ENCODE results near the gene SYDE1.

DNA sequence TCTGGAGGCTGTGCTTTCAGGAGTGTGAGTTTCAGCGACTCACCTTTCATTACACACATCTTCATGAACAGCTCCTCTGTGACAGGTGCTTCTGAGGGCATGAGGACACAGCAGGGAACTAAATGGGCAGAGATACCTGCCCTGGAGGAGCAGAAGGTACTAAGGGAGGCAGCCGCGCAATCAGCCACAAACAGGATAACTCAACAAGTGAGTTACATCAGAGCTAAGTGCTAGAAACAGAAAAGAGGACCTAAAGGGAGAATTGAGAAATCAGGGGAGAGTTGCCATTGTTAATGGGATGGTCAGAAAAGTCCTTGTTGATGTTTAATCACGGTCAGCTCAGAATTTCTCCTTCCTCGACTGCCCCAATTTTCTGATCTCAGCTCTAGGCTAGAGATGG lies 42.5 kb downstream of the SYDE1 start:
- no peak for TF ChIP-seq USF2 (CRISPR knock-in tag; IDR thresholded peaks at IDR 0.05)
- TF ChIP-seq, protein P1, sequence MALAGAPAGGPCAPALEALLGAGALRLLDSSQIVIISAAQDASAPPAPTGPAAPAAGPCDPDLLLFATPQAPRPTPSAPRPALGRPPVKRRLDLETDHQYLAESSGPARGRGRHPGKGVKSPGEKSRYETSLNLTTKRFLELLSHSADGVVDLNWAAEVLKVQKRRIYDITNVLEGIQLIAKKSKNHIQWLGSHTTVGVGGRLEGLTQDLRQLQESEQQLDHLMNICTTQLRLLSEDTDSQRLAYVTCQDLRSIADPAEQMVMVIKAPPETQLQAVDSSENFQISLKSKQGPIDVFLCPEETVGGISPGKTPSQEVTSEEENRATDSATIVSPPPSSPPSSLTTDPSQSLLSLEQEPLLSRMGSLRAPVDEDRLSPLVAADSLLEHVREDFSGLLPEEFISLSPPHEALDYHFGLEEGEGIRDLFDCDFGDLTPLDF (CRISPR knock-in tag; IDR thresholded peaks at IDR 0.05), result no peak
- TF ChIP-seq NR1H2 (CRISPR knock-in tag; IDR thresholded peaks at IDR 0.05), result no peak
- TF ChIP-seq ATF2 (CRISPR knock-in tag; IDR thresholded peaks at IDR 0.05; ENCODE audit: borderline replicate concordance, low read depth), result no peak
- no peak for TF ChIP-seq ELF4 (CRISPR knock-in tag; IDR thresholded peaks at IDR 0.05; ENCODE audit: low read depth)
- TF ChIP-seq STAT6 (CRISPR knock-in tag; conservative IDR thresholded peaks at IDR 0.05; ENCODE audit: low read depth), result no peak
- TF ChIP-seq, protein P2, sequence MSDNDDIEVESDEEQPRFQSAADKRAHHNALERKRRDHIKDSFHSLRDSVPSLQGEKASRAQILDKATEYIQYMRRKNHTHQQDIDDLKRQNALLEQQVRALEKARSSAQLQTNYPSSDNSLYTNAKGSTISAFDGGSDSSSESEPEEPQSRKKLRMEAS (CRISPR knock-in tag; IDR thresholded peaks at IDR 0.05), result no peak
- no peak for TF ChIP-seq CREB1 (CRISPR knock-in tag; IDR thresholded peaks at IDR 0.05)
- TF ChIP-seq NR2C2 (CRISPR knock-in tag; IDR thresholded peaks at IDR 0.05), result no peak
- TF ChIP-seq CTCF (IDR thresholded peaks at IDR 0.05), result no peak
